HFFc6 (cell line): ENCODE data around the gene TULP4. TPM values are rescaled to one million over a fixed set of nuclear protein-coding genes. Genes with fewer than 3 reads are reported as not detected.
A peak's percentile ranks its signal among the peaks of the same experiment; 100 is the strongest.

Experiments used
- DNase-seq: peaks from one replicate; pipeline ENCODE4 v3.0.0-alpha.2; 2018
- H3K27ac Mint-ChIP-seq: 2 replicates; pipeline ENCODE4 v1.8.0; 2020; ENCODE audit warnings: mild to moderate bottlenecking, mixed read lengths
- H3K27me3 Mint-ChIP-seq: 2 replicates; pipeline ENCODE4 v1.8.0; 2021; ENCODE audit warnings: mild to moderate bottlenecking, moderate library complexity, mixed read lengths; ENCODE audit not compliant: insufficient read depth
- H3K36me3 Mint-ChIP-seq: 2 replicates; pipeline ENCODE4 v1.8.0; 2021; ENCODE audit warnings: low read depth, mixed read lengths
- H3K4me1 Mint-ChIP-seq: 2 replicates; pipeline ENCODE4 v1.8.0; 2020; ENCODE audit warnings: low read depth, mixed read lengths
- H3K4me3 Mint-ChIP-seq: 2 replicates; pipeline ENCODE4 v1.8.0; 2020; ENCODE audit warnings: mild to moderate bottlenecking, moderate library complexity, mixed read lengths
- H3K9me3 Mint-ChIP-seq: 2 replicates; pipeline ENCODE4 v1.8.0; 2020; ENCODE audit warnings: mild to moderate bottlenecking, mixed read lengths
- CTCF ChIP-seq: fragments of 200-600 bp; sonication (generic); IDR thresholded peaks from 2 replicates; pipeline ENCODE4 v1.5.0; 2021; ENCODE audit warnings: antibody characterized with exemption, mild to moderate bottlenecking
- total RNA-seq, 6 experiments: library from RNA; stranded (reverse); fragmentation: NEBNext Ultra II Directional; extraction: Animal tissue kit (Norgen Biotek cat#: 25700); gene quantifications; 2 replicates in 1 of 6; 3 replicates in 5 of 6; pipeline ENCODE4 v1.2.3, GENCODE V29; 2021

TULP4 gene
- total RNA-seq, 6 experiments from 2014 or later, result 48.4 to 55.2 (median 51.8) TPM

DNA sequence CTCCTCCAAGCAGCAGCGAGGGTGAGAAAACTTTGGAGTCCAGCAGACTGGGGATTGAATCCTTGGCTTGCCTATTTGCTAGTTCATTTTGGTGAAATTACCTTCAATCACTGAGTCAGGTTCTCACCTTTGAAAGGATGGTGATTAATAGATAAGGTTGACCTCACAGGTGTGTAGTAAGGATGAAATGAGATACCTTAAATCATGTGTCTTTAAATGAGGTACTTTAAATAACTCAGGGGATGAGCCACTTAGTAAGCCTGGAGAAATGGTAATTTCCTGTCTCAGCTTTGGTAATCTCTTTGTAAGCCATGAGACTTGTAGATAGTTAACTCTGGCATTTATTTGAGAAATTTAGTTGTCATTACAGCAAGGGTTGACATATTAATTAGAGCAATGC, 70.2 kb downstream of the TULP4 start:
- Mint-ChIP-seq H3K27ac (no peak overlapping the region), H3K4me3 (no peak overlapping the region), H3K4me1 (peaks cover 29% of the 10 kb centered on the region), H3K36me3 (no peaks in the 10 kb centered on the region), H3K9me3 (no peaks in the 10 kb centered on the region), H3K27me3 (no peaks in the 10 kb centered on the region; the same call in 1 of the 2 replicates)
- DNase-seq, result no peak
- no peak for TF ChIP-seq CTCF

DNA sequence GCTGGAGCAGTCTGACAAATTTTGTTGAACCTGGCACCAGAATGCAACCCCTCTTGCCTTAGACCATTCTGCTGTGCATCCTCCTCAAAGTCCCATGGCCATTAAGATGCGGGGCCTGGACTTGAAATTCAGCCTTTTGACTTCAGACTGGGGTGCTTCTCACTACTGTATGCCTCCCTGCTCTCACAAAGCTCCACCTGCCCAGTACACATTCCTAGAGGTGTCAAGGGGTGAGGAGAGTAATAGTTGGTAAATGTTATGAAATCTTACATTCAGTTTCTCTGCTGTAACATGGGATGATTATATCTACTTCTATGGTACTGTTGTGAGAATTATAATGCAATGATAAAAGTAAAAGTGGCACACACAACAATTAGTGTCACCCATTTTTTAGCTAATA, 70.8 kb downstream of the TULP4 start:
- Mint-ChIP-seq H3K27ac (no peak overlapping the region), H3K9me3 (no peaks in the 10 kb centered on the region), H3K27me3 (no peaks in the 10 kb centered on the region; the same call in 1 of the 2 replicates), H3K4me1 (peaks cover 23% of the 10 kb centered on the region), H3K36me3 (no peaks in the 10 kb centered on the region), H3K4me3 (no peak overlapping the region)
- TF ChIP-seq CTCF, result no peak
- DNase-seq, result no peak

DNA sequence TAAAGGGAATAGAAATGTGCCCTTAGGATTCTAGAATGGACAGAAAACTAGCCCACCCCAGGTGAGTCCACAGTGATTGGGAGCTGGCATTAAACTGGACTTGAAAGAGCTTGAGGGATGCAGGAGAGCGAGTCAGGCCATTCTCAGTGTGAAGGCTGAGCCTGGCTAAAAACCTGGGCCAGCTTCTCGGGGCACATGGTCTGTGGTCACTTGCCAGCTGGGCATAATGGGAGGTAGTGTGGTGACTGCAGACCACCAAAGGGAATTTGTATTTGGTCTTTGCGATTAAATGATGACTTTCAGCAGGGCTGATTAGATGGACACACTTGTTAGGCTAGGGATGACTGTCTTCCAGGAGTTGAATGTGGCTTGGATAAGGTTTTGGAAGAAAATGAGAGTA, 71.3 kb downstream of the TULP4 start:
- TF ChIP-seq CTCF, result no peak
- no peak overlapping the region for H3K4me3 Mint-ChIP-seq
- DNase-seq, result no peak
- H3K27me3 Mint-ChIP-seq, result no peaks in the 10 kb centered on the region; the same call in 1 of the 2 replicates
- H3K36me3 Mint-ChIP-seq, result no peaks in the 10 kb centered on the region
- H3K9me3 Mint-ChIP-seq, result no peaks in the 10 kb centered on the region
- no peak overlapping the region for H3K27ac Mint-ChIP-seq
- peaks cover 20% of the 10 kb centered on the region for H3K4me1 Mint-ChIP-seq

GRCh38 chr6:158384671-158385110, 72.4 kb downstream of the TULP4 start:
- Mint-ChIP-seq H3K4me1 (peaks cover 20% of the 10 kb centered on the region), H3K36me3 (no peaks in the 10 kb centered on the region), H3K4me3 (no peak overlapping the region), H3K9me3 (no peaks in the 10 kb centered on the region), H3K27me3 (no peaks in the 10 kb centered on the region; the same call in 1 of the 2 replicates), H3K27ac (no peak overlapping the region)
- no peak for DNase-seq
- no peak for TF ChIP-seq CTCF

GRCh38 chr6:158387036-158387435, 74.8 kb downstream of the TULP4 start:
- H3K27ac Mint-ChIP-seq, result no peak overlapping the region
- peak; percentile 46 for TF ChIP-seq CTCF
- peaks cover 4% of the 10 kb centered on the region for H3K9me3 Mint-ChIP-seq
- H3K4me1 Mint-ChIP-seq, result peaks cover 21% of the 10 kb centered on the region
- peaks cover 4% of the 10 kb centered on the region for H3K36me3 Mint-ChIP-seq
- no peak for DNase-seq
- H3K27me3 Mint-ChIP-seq, result peaks cover 2% of the 10 kb centered on the region
- no peak overlapping the region for H3K4me3 Mint-ChIP-seq

DNA sequence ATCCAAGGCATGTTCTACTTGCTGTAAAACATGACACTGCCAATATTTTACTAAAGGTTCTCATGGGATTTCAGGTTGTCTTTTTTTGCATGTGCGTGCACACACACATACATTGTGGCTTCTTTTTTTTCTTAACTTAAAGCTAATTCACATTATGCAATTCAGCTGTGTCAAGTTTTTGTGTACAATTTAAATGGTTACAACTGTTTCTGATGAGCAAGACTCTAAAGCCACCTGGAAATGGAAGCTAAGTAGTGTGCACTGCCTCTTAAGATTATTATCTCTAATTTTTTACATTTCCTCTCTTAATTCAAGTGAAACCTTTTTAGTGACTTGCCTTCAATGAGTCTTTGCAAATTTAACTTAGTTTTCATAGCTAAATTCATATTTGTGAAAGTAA, 75.3 kb downstream of the TULP4 start:
- Mint-ChIP-seq H3K36me3 (peaks cover 8% of the 10 kb centered on the region), H3K4me1 (peaks cover 15% of the 10 kb centered on the region), H3K27me3 (peaks cover 2% of the 10 kb centered on the region), H3K9me3 (peaks cover 8% of the 10 kb centered on the region), H3K27ac (no peak overlapping the region), H3K4me3 (no peak overlapping the region)
- no peak for DNase-seq
- no peak for TF ChIP-seq CTCF
